ENCODE results near the gene PARD3. TPM values are rescaled to one million over a fixed set of nuclear protein-coding genes. Genes with fewer than 3 reads are reported as not detected.
"Not testable (repeated sequence)": the region's sequence is repeated elsewhere in the genome, so short reads cannot be mapped to it uniquely, and the experiment has no call there.

The PARD3 gene
- total RNA-seq, 3 donors from 2014 or later, result 48.2 to 93.7 (median 60.6) TPM

- DNase-seq (ENCODE audit: low spot score in 2 of 2), result no peak
- Histone ChIP-seq H3K9me3 (no peaks in the 10 kb centered on the region), H3K27me3 (no peaks in the 10 kb centered on the region), H3K4me3 (no peak overlapping the region), H3K27ac (no peak overlapping the region), H3K36me3 (no peaks in the 10 kb centered on the region), H3K4me1 (peaks cover 0 to 6% of the 10 kb centered on the region in 2 donors)
- intact Hi-C loops (cut with DNase I; ENCODE audit: low total_unique reads), result no loop called here
- no peak for TF ChIP-seq POLR2AphosphoS5 (IDR thresholded peaks at IDR 0.05)
- TF ChIP-seq POLR2A (IDR thresholded peaks at IDR 0.05), result no peak
- TF ChIP-seq, protein P1, sequence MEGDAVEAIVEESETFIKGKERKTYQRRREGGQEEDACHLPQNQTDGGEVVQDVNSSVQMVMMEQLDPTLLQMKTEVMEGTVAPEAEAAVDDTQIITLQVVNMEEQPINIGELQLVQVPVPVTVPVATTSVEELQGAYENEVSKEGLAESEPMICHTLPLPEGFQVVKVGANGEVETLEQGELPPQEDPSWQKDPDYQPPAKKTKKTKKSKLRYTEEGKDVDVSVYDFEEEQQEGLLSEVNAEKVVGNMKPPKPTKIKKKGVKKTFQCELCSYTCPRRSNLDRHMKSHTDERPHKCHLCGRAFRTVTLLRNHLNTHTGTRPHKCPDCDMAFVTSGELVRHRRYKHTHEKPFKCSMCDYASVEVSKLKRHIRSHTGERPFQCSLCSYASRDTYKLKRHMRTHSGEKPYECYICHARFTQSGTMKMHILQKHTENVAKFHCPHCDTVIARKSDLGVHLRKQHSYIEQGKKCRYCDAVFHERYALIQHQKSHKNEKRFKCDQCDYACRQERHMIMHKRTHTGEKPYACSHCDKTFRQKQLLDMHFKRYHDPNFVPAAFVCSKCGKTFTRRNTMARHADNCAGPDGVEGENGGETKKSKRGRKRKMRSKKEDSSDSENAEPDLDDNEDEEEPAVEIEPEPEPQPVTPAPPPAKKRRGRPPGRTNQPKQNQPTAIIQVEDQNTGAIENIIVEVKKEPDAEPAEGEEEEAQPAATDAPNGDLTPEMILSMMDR (IDR thresholded peaks at IDR 0.05), result no peak
These were observed 19.8 kb downstream of the PARD3 start for GRCh38 chr10:34795334-34795733.

GRCh38 chr10:34794835-34795234, 20.3 kb downstream of the PARD3 start:
- H3K9me3 ChIP-seq, result no peaks in the 10 kb centered on the region
- H3K36me3 ChIP-seq, result no peaks in the 10 kb centered on the region
- H3K4me1 ChIP-seq, result peaks cover 0 to 6% of the 10 kb centered on the region in 2 donors
- intact Hi-C loops (cut with DNase I; ENCODE audit: low total_unique reads), result no loop called here
- no peaks in the 10 kb centered on the region for H3K27me3 ChIP-seq
- no peak overlapping the region for H3K27ac ChIP-seq
- no peak overlapping the region for H3K4me3 ChIP-seq
- TF ChIP-seq, protein P1 (IDR thresholded peaks at IDR 0.05), result no peak
- no peak for DNase-seq (ENCODE audit: low spot score in 2 of 2)

- H3K27ac ChIP-seq; H3K9me3 ChIP-seq; H3K4me3 ChIP-seq; H3K36me3 ChIP-seq; H3K4me1 ChIP-seq; intact Hi-C loops (cut with DNase I; ENCODE audit: low total_unique reads); H3K27me3 ChIP-seq; DNase-seq (ENCODE audit: low spot score in 2 of 2): not testable (repeated sequence)
These were observed 21.5 kb downstream of the PARD3 start for GRCh38 chr10:34793581-34793980.

GRCh38 chr10:34792881-34793280, 22.2 kb downstream of the PARD3 start:
- Histone ChIP-seq H3K9me3 (no peaks in the 10 kb centered on the region), H3K27ac (no peak overlapping the region), H3K36me3 (no peaks in the 10 kb centered on the region), H3K4me3 (no peak overlapping the region), H3K27me3 (no peaks in the 10 kb centered on the region), H3K4me1 (peaks cover 0 to 6% of the 10 kb centered on the region in 2 donors)
- TF ChIP-seq, protein P1 (IDR thresholded peaks at IDR 0.05), result no peak
- no peak for TF ChIP-seq POLR2A (IDR thresholded peaks at IDR 0.05)
- TF ChIP-seq POLR2AphosphoS5 (IDR thresholded peaks at IDR 0.05), result no peak
- intact Hi-C loops (cut with DNase I; ENCODE audit: low total_unique reads), result no loop called here
- DNase-seq (ENCODE audit: low spot score in 2 of 2), result no peak

DNA sequence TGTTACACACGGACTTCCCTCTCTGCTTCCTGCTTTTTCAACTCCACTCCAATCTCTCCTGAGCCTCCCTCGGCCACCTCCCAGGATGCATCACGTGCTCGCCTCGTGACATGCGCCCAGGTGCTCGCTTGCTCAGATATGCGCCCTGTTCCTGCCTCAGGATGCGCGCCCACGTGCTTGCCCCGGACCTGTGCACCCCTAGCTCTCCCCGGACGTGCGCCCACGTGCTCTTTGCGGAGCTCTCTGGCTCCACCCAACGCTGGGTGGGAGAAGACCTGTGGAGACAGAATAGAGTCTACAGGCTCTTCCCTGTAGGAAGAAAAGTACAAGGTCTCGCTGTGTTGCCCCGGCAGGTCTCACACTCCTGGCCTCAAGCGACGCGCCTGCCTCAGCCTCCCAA, 23.1 kb downstream of the PARD3 start:
- peaks cover 0 to 6% of the 10 kb centered on the region in 2 donors for H3K4me1 ChIP-seq
- no peaks in the 10 kb centered on the region for H3K9me3 ChIP-seq
- no peak for TF ChIP-seq POLR2A (IDR thresholded peaks at IDR 0.05)
- TF ChIP-seq, protein P1 (IDR thresholded peaks at IDR 0.05), result no peak
- no peak for TF ChIP-seq POLR2AphosphoS5 (IDR thresholded peaks at IDR 0.05)

GRCh38 chr10:34791228-34791627, 23.9 kb downstream of the PARD3 start:
- H3K36me3 ChIP-seq, result no peaks in the 10 kb centered on the region
- TF ChIP-seq, protein P1 (IDR thresholded peaks at IDR 0.05), result no peak
- TF ChIP-seq POLR2AphosphoS5 (IDR thresholded peaks at IDR 0.05) (no peak), POLR2A (IDR thresholded peaks at IDR 0.05) (no peak)
- peak overlapping the region in 1 of 2 donors; percentile 19 for H3K27ac ChIP-seq
- intact Hi-C loops (cut with DNase I; ENCODE audit: low total_unique reads), result no loop called here
- no peak overlapping the region for H3K4me3 ChIP-seq
- H3K9me3 ChIP-seq, result no peaks in the 10 kb centered on the region
- H3K4me1 ChIP-seq, result peaks cover 0 to 6% of the 10 kb centered on the region in 2 donors
- no peaks in the 10 kb centered on the region for H3K27me3 ChIP-seq
- DNase-seq (ENCODE audit: low spot score in 2 of 2), result no peak

More for the DNA sequence above, 23.1 kb downstream of the PARD3 start:
- no peak overlapping the region for H3K27ac ChIP-seq
- H3K4me3 ChIP-seq, result no peak overlapping the region
- intact Hi-C loops (cut with DNase I; ENCODE audit: low total_unique reads), result no loop called here
- no peaks in the 10 kb centered on the region for H3K27me3 ChIP-seq
- no peaks in the 10 kb centered on the region for H3K36me3 ChIP-seq
- DNase-seq (ENCODE audit: low spot score in 2 of 2), result no peak
